Common myeloid progenitor, CD34-positive (primary cell): ENCODE results near the gene OS9.

ENCODE experiments used
- CTCF ChIA-PET: fragments of 350-600 bp; sonication (Branson Sonifier 250); formaldehyde crosslinking; loops from one replicate; lab custom pipeline; 2021; ENCODE audit warnings: antibody characterized with exemption; lab: Charles Lee
- POLR2A ChIA-PET: fragments of 350-600 bp; sonication (Branson Sonifier 250); formaldehyde crosslinking; loops from one replicate; lab custom pipeline; 2021; ENCODE audit warnings: antibody characterized with exemption; lab: Charles Lee
- DNase-seq, 3 donors: peaks; one replicate each; pipeline versions ENCODE4 v3.0.0 to v3.0.0-alpha.2; 2013
- H3K27ac ChIP-seq, 2 experiments: 1 replicate in 1 of 2; 2 replicates in 1 of 2; pipeline ENCODE4 v1.7.0; 2013; ENCODE audit warnings: inconsistent platforms in 2 of 2, low read length in 2 of 2, mild to moderate bottlenecking in 2 of 2, low read depth in 1 of 2, moderate library complexity in 1 of 2; ENCODE audit not compliant: severe bottlenecking in 2 of 2, insufficient read depth in 1 of 2, poor library complexity in 1 of 2
- H3K27me3 ChIP-seq, 5 experiments: replicated peaks in 2 of 5; 1 replicate in 3 of 5; 2 replicates in 2 of 5; pipeline versions ENCODE4 v1.6.1 to v1.7.0; 2013; ENCODE audit warnings: low read length in 4 of 5, mild to moderate bottlenecking in 2 of 5, moderate library complexity in 2 of 5, inconsistent platforms in 1 of 5; ENCODE audit not compliant: insufficient read depth in 5 of 5, control insufficient read depth in 4 of 5
- H3K36me3 ChIP-seq, 4 experiments: 1 replicate in 2 of 4; 2 replicates in 2 of 4; pipeline versions ENCODE4 v1.6.1 to v1.7.0; 2013; ENCODE audit warnings: low read length in 3 of 4, control low read depth in 1 of 4, mild to moderate bottlenecking in 1 of 4; ENCODE audit not compliant: control insufficient read depth in 4 of 4, insufficient read depth in 4 of 4
- H3K4me1 ChIP-seq, 4 experiments: 1 replicate in 3 of 4; 2 replicates in 1 of 4; pipeline versions ENCODE4 v1.6.1 to v1.7.1; 2013; ENCODE audit warnings: low read length in 3 of 4, mild to moderate bottlenecking in 3 of 4, control low read depth in 1 of 4, inconsistent platforms in 1 of 4, moderate library complexity in 1 of 4; ENCODE audit not compliant: control insufficient read depth in 4 of 4, insufficient read depth in 4 of 4; ENCODE audit errors: control extremely low read depth in 1 of 4
- H3K4me3 ChIP-seq, 7 experiments: 1 replicate in 4 of 7; 2 replicates in 3 of 7; pipeline versions ENCODE4 v1.5.1 to v1.7.0; 2013; ENCODE audit warnings: mild to moderate bottlenecking in 7 of 7, low read length in 6 of 7, moderate library complexity in 6 of 7, inconsistent platforms in 2 of 7, low read depth in 2 of 7, control low read depth in 1 of 7; ENCODE audit not compliant: insufficient read depth in 4 of 7, control insufficient read depth in 1 of 7; ENCODE audit errors: extremely low read depth in 1 of 7
- H3K9me3 ChIP-seq, 5 experiments: 1 replicate in 4 of 5; 2 replicates in 1 of 5; pipeline versions ENCODE4 v1.6.1 to v1.7.1; 2013; ENCODE audit warnings: low read length in 4 of 5, mild to moderate bottlenecking in 2 of 5, inconsistent platforms in 1 of 5, low read depth in 1 of 5, moderate library complexity in 1 of 5; ENCODE audit not compliant: control insufficient read depth in 4 of 5, insufficient read depth in 2 of 5; ENCODE audit errors: control extremely low read depth in 1 of 5
- WGBS: methylation state at CpG from one replicate; pipeline ENCODE4 v1.1.5; 2013; ENCODE audit not compliant: insufficient coverage; 5-methylcytosine and 5-hydroxymethylcytosine counted together

OS9 gene

GRCh38 chr12:57731411-57732080 lies 37.6 kb downstream of the OS9 start:
- POLR2A ChIA-PET = interaction anchor here (0.5 to 1.2 kb wide), 2 partner anchors 9 to 109 kb away, joined by 4 to 7 read pairs; no protein-coding TSS in a partner anchor
- CTCF ChIA-PET = interaction anchor here (1.5 kb wide), 1 partner anchor 10 kb away, joined by 4 read pairs; no protein-coding TSS in a partner anchor
- Histone ChIP-seq H3K27me3 (no peaks in the 10 kb centered on the region), H3K4me3 (no peak overlapping the region), H3K27ac (no peak overlapping the region), H3K36me3 (peaks cover 14 to 92% (median 77%) of the 10 kb centered on the region in 4 experiments), H3K9me3 (no peaks in the 10 kb centered on the region), H3K4me1 (no peaks in the 10 kb centered on the region)
- 94% methylated on average over 15 of the region's 19 CpGs for WGBS
- no peak for DNase-seq

GRCh38 chr12:57732270-57732669 lies 38.3 kb downstream of the OS9 start:
- POLR2A ChIA-PET = interaction anchor here (0.5 kb wide), 1 partner anchor 108 kb away, joined by 4 read pairs; no protein-coding TSS in a partner anchor
- WGBS = 100% methylated on average over 2 of the region's 4 CpGs
- H3K27me3 ChIP-seq = no peaks in the 10 kb centered on the region
- CTCF ChIA-PET = interaction anchor here (1.4 to 1.6 kb wide), 3 partner anchors 10 to 99 kb away, joined by 4 to 7 read pairs (median 4); partner anchors contain the start of gene B4GALNT1
- H3K9me3 ChIP-seq = no peaks in the 10 kb centered on the region
- H3K4me1 ChIP-seq = no peaks in the 10 kb centered on the region
- H3K36me3 ChIP-seq = peaks cover 14 to 92% (median 75%) of the 10 kb centered on the region in 4 experiments
- no peak overlapping the region for H3K4me3 ChIP-seq
- H3K27ac ChIP-seq = peak overlapping the region in 1 of 2 experiments; percentile 6
- no peak for DNase-seq

- Histone ChIP-seq H3K36me3 (peaks cover 14 to 91% (median 71%) of the 10 kb centered on the region in 4 experiments), H3K4me1 (no peaks in the 10 kb centered on the region), H3K27me3 (no peaks in the 10 kb centered on the region), H3K4me3 (no peak overlapping the region), H3K27ac (peak overlapping the region in 1 of 2 experiments; percentile 8), H3K9me3 (no peaks in the 10 kb centered on the region)
- CTCF ChIA-PET = interaction anchor here (0.7 to 1.6 kb wide), 6 partner anchors 9 to 103 kb away, joined by 3 to 7 read pairs (median 4); partner anchors contain the start of gene B4GALNT1
- POLR2A ChIA-PET = interaction anchor here (0.6 to 0.8 kb wide), 2 partner anchors 10 to 1529 kb away, joined by 3 read pairs; no protein-coding TSS in a partner anchor
- WGBS = 98% methylated on average over 7 of the region's 11 CpGs
- DNase-seq = no peak
Measured at GRCh38 chr12:57732726-57733593, 39.0 kb downstream of the OS9 start.

- Histone ChIP-seq H3K27ac (no peak overlapping the region), H3K4me1 (peaks cover 0 to under 1% (median under 1%) of the 10 kb centered on the region in 4 experiments), H3K27me3 (no peaks in the 10 kb centered on the region), H3K36me3 (peaks cover 14 to 85% (median 68%) of the 10 kb centered on the region in 4 experiments), H3K4me3 (no peak overlapping the region), H3K9me3 (no peaks in the 10 kb centered on the region)
- 99% methylated on average over 6 of the region's 6 CpGs for WGBS
- CTCF ChIA-PET = interaction anchor here (1.4 to 1.6 kb wide), 2 partner anchors 13 to 101 kb away, joined by 4 to 7 read pairs; partner anchors contain the start of gene B4GALNT1
- DNase-seq = no peak
- POLR2A ChIA-PET = no interaction called here
Measured at GRCh38 chr12:57733928-57734327, 40.0 kb downstream of the OS9 start.

- Histone ChIP-seq H3K9me3 (no peaks in the 10 kb centered on the region), H3K27ac (peak overlapping the region in 1 of 2 experiments; percentile 52), H3K4me1 (peaks cover 0 to 8% (median 7%) of the 10 kb centered on the region in 4 experiments), H3K27me3 (no peaks in the 10 kb centered on the region), H3K4me3 (no peak overlapping the region), H3K36me3 (peaks cover 14 to 86% (median 63%) of the 10 kb centered on the region in 4 experiments)
- ChIA-PET CTCF (interaction anchor here (1.6 kb wide), 1 partner anchor 9 kb away, joined by 6 read pairs; the partner anchor contains the start of gene TSPAN31), POLR2A (no interaction called here)
- WGBS = 100% methylated on average over 4 of the region's 4 CpGs
- DNase-seq = no peak
Measured at GRCh38 chr12:57734591-57734990, 40.7 kb downstream of the OS9 start.

GRCh38 chr12:57735198-57735855 lies 41.4 kb downstream of the OS9 start:
- Histone ChIP-seq H3K4me1 (peaks cover 1 to 15% (median 14%) of the 10 kb centered on the region in 4 experiments), H3K27me3 (no peaks in the 10 kb centered on the region), H3K27ac (peak overlapping the region in 1 of 2 experiments; percentile 52), H3K9me3 (no peaks in the 10 kb centered on the region), H3K36me3 (peaks cover 11 to 82% (median 56%) of the 10 kb centered on the region in 4 experiments), H3K4me3 (no peak overlapping the region)
- WGBS = 83% methylated on average over 6 of the region's 8 CpGs
- DNase-seq = no peak
- POLR2A ChIA-PET = no interaction called here
- CTCF ChIA-PET = interaction anchor here (0.8 to 1.6 kb wide), 3 partner anchors 9 to 16 kb away, joined by 3 to 6 read pairs (median 3); partner anchors contain the start of gene TSPAN31
